Activated CD4-positive, alpha-beta memory T cell treated with anti-CD3 and anti-CD28 coated beads for 36 hours (primary cell): ENCODE results near the gene FGFBP1. TPM values are rescaled to one million over a fixed set of nuclear protein-coding genes. Genes with fewer than 3 reads are reported as not detected.
A peak's percentile ranks its signal among the peaks of the same experiment; 100 is the strongest.

Experiments
- CTCF ChIA-PET: fragments of 350-600 bp; sonication (Branson Sonifier 250); formaldehyde crosslinking; loops from one replicate; lab custom pipeline; 2021; ENCODE audit warnings: antibody characterized with exemption, inconsistent platforms; lab: Charles Lee
- POLR2A ChIA-PET: fragments of 350-600 bp; sonication (Branson Sonifier 250); formaldehyde crosslinking; loops from one replicate; lab custom pipeline; 2021; ENCODE audit warnings: antibody characterized with exemption; lab: Charles Lee
- DNase-seq: peaks from one replicate; pipeline ENCODE4 v3.0.0-alpha.2; 2020
- H3K27ac Mint-ChIP-seq: one replicate; pipeline ENCODE4 v1.8.0; 2021; ENCODE audit warnings: mixed read lengths
- H3K27me3 Mint-ChIP-seq: one replicate; pipeline ENCODE4 v1.8.0; 2021; ENCODE audit warnings: mixed read lengths
- H3K36me3 Mint-ChIP-seq: one replicate; pipeline ENCODE4 v1.8.0; 2021; ENCODE audit warnings: mixed read lengths
- H3K4me1 Mint-ChIP-seq: one replicate; pipeline ENCODE4 v1.8.0; 2021; ENCODE audit warnings: low read depth, mixed read lengths
- H3K4me3 Mint-ChIP-seq: one replicate; pipeline ENCODE4 v1.8.0; 2021; ENCODE audit warnings: mild to moderate bottlenecking, mixed read lengths
- H3K9me3 Mint-ChIP-seq: one replicate; pipeline ENCODE4 v1.8.0; 2021; ENCODE audit warnings: mixed read lengths
- intact Hi-C: fragments of 100-400 bp; cut with micrococcal nuclease; formaldehyde crosslinking; loops from one replicate; pipeline ENCODE4 v1.15.1; 2023
- total RNA-seq, 2 experiments: library from RNA; stranded (reverse); gene quantifications; one replicate each; pipeline ENCODE4 v1.2.3, GENCODE V29; 2021

Gene FGFBP1
- total RNA-seq, 2 experiments from 2014 or later: not detected

DNA sequence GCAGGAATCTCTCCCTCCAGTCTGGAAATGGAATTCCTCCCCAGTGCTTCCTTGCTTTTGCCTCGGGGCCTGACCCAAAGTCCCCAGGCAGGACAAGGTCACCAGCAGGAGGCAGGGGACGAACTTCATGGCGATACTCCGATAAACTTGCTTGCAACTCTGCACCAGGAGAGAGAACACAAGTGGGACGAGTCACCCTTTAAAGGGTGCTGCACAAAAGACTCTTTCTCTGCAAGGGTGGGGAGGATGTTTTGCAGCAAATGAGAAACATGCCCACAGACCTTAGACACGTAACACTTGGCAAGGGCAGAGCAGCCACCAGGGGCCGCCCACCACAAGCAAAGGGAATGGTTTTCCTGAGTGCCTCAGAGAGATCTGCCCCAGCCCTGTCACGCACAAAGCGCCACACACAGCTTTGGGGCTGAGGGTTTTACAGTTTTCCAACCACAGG, 24.5 kb upstream of the FGFBP1 start, which contains the start of gene FGFBP2:
Gene FGFBP2 (minus strand): TSS at position 175 of the 451 bp plus-strand sequence. CDS start 46 bp downstream, at position 129.
- POLR2A ChIA-PET: no interaction called here
- no peaks in the 10 kb centered on the region for H3K9me3 Mint-ChIP-seq

DNA sequence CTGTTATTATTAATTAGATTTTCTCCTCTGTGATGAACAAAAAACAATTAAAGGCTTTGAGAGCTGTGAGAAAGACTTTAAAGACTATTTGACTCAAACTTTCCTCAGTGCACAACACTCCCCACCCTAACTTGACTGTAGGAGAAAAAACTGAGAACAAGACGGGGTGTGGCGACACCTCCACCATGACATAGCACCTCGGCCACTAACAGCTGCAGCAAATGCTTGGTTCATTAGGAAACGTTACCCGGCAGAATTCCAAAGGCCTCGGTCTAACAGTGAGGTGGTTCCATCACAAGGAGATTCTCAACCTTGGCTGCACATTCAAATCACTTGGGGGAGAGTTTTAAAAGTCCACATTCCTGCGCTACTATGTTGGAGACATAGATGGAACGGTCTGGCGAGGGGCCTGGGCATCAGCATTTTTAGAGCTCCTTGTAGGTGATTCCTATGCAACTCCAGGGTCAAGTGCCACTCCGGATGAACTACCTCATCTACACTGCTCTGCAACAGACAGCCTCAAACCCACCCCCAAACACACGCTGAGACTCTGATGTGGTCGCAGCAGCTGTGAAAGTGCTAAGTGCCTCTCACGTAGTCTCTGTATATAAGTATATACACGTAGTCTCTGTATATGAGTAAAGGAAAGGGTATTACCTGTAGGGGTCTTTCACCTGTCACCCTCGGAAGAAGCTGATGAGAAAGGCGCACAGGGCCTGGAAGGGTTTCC, 23.4 kb upstream of the FGFBP1 start:
- H3K27ac Mint-ChIP-seq: no peak overlapping the region
- intact Hi-C loops: loop anchor here (2.0 kb wide), 1 partner anchor 303 kb away; no protein-coding TSS in a partner anchor
- H3K9me3 Mint-ChIP-seq: no peaks in the 10 kb centered on the region
- CTCF ChIA-PET: interaction anchor here (0.6 to 4.1 kb wide), 6 partner anchors 19 to 329 kb away, joined by 3 to 23 read pairs (median 8); no protein-coding TSS in a partner anchor
- POLR2A ChIA-PET: no interaction called here
- no peak for DNase-seq
- H3K4me3 Mint-ChIP-seq: no peak overlapping the region
- no peaks in the 10 kb centered on the region for H3K36me3 Mint-ChIP-seq
- peaks cover 4% of the 10 kb centered on the region for H3K27me3 Mint-ChIP-seq
- peaks cover 8% of the 10 kb centered on the region for H3K4me1 Mint-ChIP-seq

More for the DNA sequence above, 24.5 kb upstream of the FGFBP1 start, which contains the start of gene FGFBP2:
- peak; percentile 71 for DNase-seq
- CTCF ChIA-PET: interaction anchor here (0.8 to 4.1 kb wide), 5 partner anchors 39 to 302 kb away, joined by 3 to 23 read pairs (median 9); no protein-coding TSS in a partner anchor
- intact Hi-C loops: loop anchor here (1.0 to 2.0 kb wide), 2 partner anchors 38 to 302 kb away; no protein-coding TSS in a partner anchor
- Mint-ChIP-seq H3K27ac (no peak within 1 kb of the TSS), H3K4me3 (no peak within 1 kb of the TSS), H3K4me1 (peaks cover 8% of the 10 kb centered on the region), H3K36me3 (no peaks in the 10 kb centered on the region), H3K27me3 (peaks cover 4% of the 10 kb centered on the region)

DNA sequence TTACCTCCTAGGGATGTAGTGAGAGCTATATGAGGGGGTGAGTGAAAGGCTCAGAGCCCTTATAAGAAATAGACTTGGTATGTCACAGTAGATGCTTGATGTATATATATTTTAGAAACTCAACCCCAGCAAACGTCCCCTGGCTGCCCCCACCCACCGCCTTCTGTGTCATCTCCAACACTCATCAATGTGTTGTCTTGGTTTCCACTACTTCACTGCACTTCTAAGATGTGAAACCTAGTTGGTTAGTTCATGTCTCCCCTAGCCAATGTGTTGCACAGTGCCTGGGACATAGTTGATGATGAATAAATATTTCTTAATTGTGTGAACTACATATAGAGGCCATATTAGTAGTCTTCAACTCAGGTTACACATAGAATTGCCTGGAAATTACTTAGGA, 20.0 kb upstream of the FGFBP1 start:
- H3K4me3 Mint-ChIP-seq: no peak overlapping the region
- no peaks in the 10 kb centered on the region for H3K36me3 Mint-ChIP-seq
- H3K27me3 Mint-ChIP-seq: peaks cover 6% of the 10 kb centered on the region
- DNase-seq: peak; percentile 18
- CTCF ChIA-PET: interaction anchor here (0.7 to 1.5 kb wide), 5 partner anchors 45 to 159 kb away, joined by 3 to 12 read pairs (median 3); no protein-coding TSS in a partner anchor
- POLR2A ChIA-PET: no interaction called here
- H3K9me3 Mint-ChIP-seq: peaks cover 2% of the 10 kb centered on the region
- intact Hi-C loops: loop anchor here (5.0 kb wide), 1 partner anchor 481 kb away; no protein-coding TSS in a partner anchor
- no peak overlapping the region for H3K27ac Mint-ChIP-seq
- peaks cover 8% of the 10 kb centered on the region for H3K4me1 Mint-ChIP-seq

DNA sequence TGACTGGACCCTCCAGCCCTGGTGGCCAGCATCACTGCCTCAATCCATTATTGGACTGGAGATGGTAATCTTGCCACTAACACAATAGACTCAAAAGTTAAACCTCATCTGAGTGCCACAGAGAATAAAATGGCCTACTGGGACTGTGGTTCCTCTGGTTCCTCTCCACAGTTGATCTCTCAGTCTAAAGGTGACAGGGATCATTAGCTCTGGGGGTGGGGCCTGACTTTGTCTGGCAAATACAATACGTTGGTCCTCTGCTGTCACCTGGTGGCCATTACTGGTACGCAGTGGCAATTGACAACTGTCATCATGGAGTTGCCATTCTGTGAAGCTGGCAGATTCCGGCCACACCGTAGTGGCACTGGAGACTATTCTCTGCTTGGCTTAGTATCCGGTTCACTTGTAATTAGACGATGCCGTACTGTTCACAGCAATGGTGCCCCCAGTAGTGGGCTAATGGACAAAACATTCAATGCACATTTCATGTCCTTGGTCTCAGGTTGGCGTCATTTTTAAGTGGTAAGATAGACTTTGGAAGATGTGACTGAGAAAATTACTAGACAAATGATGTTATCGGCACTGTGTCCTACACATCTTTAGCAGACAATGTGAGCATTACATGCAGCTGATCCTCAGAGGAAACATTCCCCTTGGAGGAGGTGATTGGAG, 17.8 kb upstream of the FGFBP1 start:
- intact Hi-C loops: loop anchor here (1.0 to 5.0 kb wide), 4 partner anchors 74 to 479 kb away; no protein-coding TSS in a partner anchor
- DNase-seq: peak; percentile 87
- Mint-ChIP-seq H3K4me3 (no peak overlapping the region), H3K27me3 (peaks cover 4% of the 10 kb centered on the region), H3K27ac (no peak overlapping the region), H3K36me3 (no peaks in the 10 kb centered on the region), H3K9me3 (peaks cover 4% of the 10 kb centered on the region), H3K4me1 (no peaks in the 10 kb centered on the region)
- POLR2A ChIA-PET: no interaction called here
- CTCF ChIA-PET: interaction anchor here (0.5 to 6.1 kb wide), 46 partner anchors 10 to 499 kb away, joined by 3 to 145 read pairs (median 4); no protein-coding TSS in a partner anchor

DNA sequence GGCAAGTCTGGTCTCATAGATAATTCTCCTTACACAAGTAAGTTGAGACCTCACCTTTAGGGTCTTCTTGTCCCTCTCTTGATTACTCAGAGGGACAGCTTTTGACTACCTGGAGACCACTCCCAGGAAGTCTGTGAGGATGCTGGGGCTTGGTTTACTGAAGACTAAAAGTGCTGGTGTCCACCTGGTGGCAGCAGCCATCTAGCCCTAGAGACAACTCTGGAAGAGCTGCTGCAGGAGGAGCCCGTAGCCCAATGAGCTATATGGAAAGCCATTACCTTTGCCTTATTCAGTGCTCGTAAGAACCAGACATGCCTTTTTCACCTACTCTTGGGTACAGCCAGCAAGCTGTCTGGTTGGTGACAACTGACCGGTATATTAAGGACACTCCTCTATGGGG, 17.1 kb upstream of the FGFBP1 start:
- ChIA-PET POLR2A (no interaction called here), CTCF (interaction anchor here (0.5 to 6.1 kb wide), 44 partner anchors 9 to 498 kb away, joined by 3 to 145 read pairs (median 4); no protein-coding TSS in a partner anchor)
- no peak overlapping the region for H3K4me3 Mint-ChIP-seq

DNA sequence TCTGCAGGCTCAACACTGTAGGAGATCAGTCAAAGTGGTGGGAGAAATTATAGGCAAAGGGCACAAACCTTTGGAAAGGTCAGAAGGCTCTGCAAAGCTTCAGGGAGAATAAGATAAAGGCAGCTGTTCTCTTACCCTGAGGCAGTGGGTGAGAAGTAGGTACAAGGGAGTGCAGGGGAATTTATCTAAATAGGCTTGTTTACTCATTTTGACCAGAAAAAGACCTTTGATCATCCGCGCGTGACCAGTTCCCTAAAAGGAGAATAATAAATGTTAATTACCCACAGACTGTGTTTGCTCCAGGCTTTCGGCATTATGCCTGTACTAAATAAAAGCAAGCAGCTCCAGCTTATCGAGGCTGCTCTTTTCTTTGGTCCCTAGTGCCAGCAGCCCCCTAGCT, 15.1 kb upstream of the FGFBP1 start:
- no peak for DNase-seq
- intact Hi-C loops: no loop called here
- H3K9me3 Mint-ChIP-seq: peaks cover 4% of the 10 kb centered on the region
- no peak overlapping the region for H3K4me3 Mint-ChIP-seq
- no peak overlapping the region for H3K27ac Mint-ChIP-seq
- ChIA-PET CTCF (interaction anchor here (1.4 to 6.1 kb wide), 4 partner anchors 48 to 148 kb away, joined by 4 to 145 read pairs (median 10); no protein-coding TSS in a partner anchor), POLR2A (no interaction called here)
- peaks cover 4% of the 10 kb centered on the region for H3K27me3 Mint-ChIP-seq
- no peaks in the 10 kb centered on the region for H3K4me1 Mint-ChIP-seq
- no peaks in the 10 kb centered on the region for H3K36me3 Mint-ChIP-seq

More for the DNA sequence above, 17.1 kb upstream of the FGFBP1 start:
- Mint-ChIP-seq H3K9me3 (peaks cover 4% of the 10 kb centered on the region), H3K27ac (no peak overlapping the region), H3K27me3 (peaks cover 4% of the 10 kb centered on the region), H3K36me3 (no peaks in the 10 kb centered on the region), H3K4me1 (no peaks in the 10 kb centered on the region)
- no peak for DNase-seq
- intact Hi-C loops: loop anchor here (1.0 to 5.0 kb wide), 4 partner anchors 73 to 478 kb away; no protein-coding TSS in a partner anchor

DNA sequence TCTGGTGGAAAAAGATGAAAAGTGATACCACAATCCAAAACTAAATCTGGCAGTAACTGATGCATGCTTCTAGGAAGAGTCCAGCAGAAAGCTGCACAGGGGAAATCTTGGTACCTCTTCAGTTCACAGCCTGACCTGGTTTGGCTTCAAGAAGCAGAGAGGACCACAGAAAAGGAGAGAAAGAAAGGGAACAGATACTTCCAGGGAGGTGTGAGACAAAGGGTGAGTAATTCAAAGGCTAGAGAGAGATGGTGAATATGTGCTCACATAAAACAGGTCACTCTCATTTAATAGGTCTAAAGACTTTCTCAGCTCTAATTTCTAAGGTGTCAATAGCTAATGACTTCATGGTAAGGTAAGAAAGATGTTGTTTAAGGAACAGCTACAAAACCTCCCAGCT, 13.2 kb upstream of the FGFBP1 start:
- H3K27ac Mint-ChIP-seq: no peak overlapping the region
- POLR2A ChIA-PET: no interaction called here

DNA sequence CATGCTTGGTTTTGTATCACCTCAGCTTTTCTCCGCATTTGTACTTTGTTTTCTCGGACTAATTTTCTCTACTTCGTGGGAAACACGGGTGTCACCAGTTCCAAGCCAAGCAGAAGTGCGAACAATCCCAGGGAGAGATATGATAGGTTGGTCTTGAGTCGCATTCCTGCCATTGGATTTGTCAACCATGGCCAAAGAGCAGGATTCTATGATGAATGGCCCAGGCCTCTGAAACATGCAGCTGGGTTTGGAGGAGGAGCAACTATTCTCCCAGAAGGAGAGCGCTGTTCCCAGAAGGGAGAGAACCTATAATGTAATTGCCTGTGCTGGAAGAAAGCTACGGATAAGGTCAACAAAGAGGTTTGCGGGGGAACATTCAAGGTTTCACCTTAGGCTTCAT, 10.3 kb upstream of the FGFBP1 start:
- no peaks in the 10 kb centered on the region for H3K4me1 Mint-ChIP-seq
- H3K36me3 Mint-ChIP-seq: no peaks in the 10 kb centered on the region
- intact Hi-C loops: no loop called here
- no peak for DNase-seq
- no peak overlapping the region for H3K4me3 Mint-ChIP-seq
- POLR2A ChIA-PET: no interaction called here
- peaks cover 4% of the 10 kb centered on the region for H3K9me3 Mint-ChIP-seq
- CTCF ChIA-PET: interaction anchor here (1.4 to 3.2 kb wide), 3 partner anchors 62 to 143 kb away, joined by 3 to 9 read pairs (median 4); no protein-coding TSS in a partner anchor
- no peaks in the 10 kb centered on the region for H3K27me3 Mint-ChIP-seq
- H3K27ac Mint-ChIP-seq: no peak overlapping the region

More for the DNA sequence above, 13.2 kb upstream of the FGFBP1 start:
- peaks cover 4% of the 10 kb centered on the region for H3K9me3 Mint-ChIP-seq
- intact Hi-C loops: no loop called here
- CTCF ChIA-PET: interaction anchor here (1.0 to 6.1 kb wide), 3 partner anchors 69 to 302 kb away, joined by 3 to 145 read pairs (median 9); no protein-coding TSS in a partner anchor
- peaks cover 4% of the 10 kb centered on the region for H3K27me3 Mint-ChIP-seq
- DNase-seq: no peak
- no peaks in the 10 kb centered on the region for H3K36me3 Mint-ChIP-seq
- H3K4me1 Mint-ChIP-seq: no peaks in the 10 kb centered on the region
- no peak overlapping the region for H3K4me3 Mint-ChIP-seq

DNA sequence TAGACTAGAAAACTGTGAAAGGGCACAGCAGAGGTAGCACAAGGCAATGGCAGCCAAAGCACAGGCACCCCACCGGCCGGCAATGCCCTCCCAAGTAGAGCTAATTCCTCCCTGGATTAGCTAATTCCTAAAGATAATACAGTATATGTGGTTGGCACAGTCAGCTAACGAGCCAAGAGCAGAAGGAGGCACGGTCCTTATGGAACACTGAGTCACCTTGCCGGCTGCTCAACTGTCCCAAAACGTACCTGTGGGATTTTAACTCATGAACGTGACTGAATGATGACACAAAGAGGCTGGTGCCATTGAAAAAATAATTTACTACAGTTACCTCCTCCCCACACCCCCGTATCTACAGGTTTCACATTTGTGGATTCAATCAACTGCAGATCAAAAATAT, 9.1 kb upstream of the FGFBP1 start:
- DNase-seq: no peak
- Mint-ChIP-seq H3K27me3 (no peaks in the 10 kb centered on the region), H3K36me3 (no peaks in the 10 kb centered on the region), H3K27ac (no peak overlapping the region), H3K4me1 (no peaks in the 10 kb centered on the region), H3K9me3 (no peaks in the 10 kb centered on the region), H3K4me3 (no peak overlapping the region)
- POLR2A ChIA-PET: no interaction called here
- intact Hi-C loops: no loop called here
- CTCF ChIA-PET: interaction anchor here (2.7 kb wide), 1 partner anchor 8 kb away, joined by 8 read pairs; no protein-coding TSS in a partner anchor

DNA sequence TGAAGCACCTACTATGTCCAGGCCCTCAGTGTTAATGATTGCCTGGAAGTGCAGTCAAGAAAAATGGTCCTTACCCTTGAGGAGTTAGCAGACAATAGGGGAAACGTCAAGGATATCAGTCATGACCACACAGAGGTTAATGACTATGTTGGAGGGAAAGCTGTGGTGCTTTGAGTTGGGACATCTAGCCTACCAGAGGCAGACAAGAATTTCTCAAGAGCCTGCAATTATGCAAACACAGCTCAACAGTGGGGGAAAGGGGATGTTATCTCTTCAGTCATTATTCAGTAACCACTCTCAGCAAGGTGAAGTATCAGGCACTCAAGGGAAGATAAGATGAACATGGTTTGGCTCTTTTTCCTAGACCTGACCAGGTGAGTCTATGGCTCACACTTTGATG, 7.0 kb upstream of the FGFBP1 start:
- Mint-ChIP-seq H3K4me3 (no peak overlapping the region), H3K27ac (no peak overlapping the region), H3K9me3 (no peaks in the 10 kb centered on the region), H3K4me1 (no peaks in the 10 kb centered on the region), H3K27me3 (peaks cover 4% of the 10 kb centered on the region), H3K36me3 (no peaks in the 10 kb centered on the region)
- DNase-seq: no peak
- intact Hi-C loops: no loop called here
- ChIA-PET POLR2A (no interaction called here), CTCF (interaction anchor here (1.5 to 2.7 kb wide), 2 partner anchors 11 to 140 kb away, joined by 5 to 8 read pairs; no protein-coding TSS in a partner anchor)

DNA sequence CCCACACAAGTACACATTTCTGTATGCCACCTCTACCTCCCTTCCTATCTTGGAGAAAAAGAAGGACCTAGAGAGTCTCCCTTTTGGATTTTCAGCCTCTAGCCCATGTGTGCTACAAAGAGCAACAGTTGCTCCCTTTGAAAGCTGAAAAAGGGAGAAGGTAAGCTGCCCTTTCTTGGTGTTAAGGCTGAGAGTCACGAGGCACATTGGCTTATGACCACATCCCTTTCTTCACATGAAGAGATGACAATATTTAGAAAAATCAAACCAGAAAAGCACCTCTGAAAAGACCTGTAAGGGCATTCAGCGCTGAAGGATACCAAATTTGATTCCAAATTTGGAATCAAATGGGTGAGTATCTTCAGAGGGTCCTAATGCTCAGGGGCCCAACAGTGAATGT, 6.4 kb upstream of the FGFBP1 start:
- Mint-ChIP-seq H3K36me3 (no peaks in the 10 kb centered on the region), H3K4me3 (no peak overlapping the region), H3K27me3 (peaks cover 8% of the 10 kb centered on the region), H3K9me3 (no peaks in the 10 kb centered on the region), H3K4me1 (no peaks in the 10 kb centered on the region), H3K27ac (no peak overlapping the region)
- intact Hi-C loops: no loop called here
- ChIA-PET POLR2A (no interaction called here), CTCF (interaction anchor here (2.7 kb wide), 1 partner anchor 11 kb away, joined by 8 read pairs; no protein-coding TSS in a partner anchor)
- DNase-seq: no peak
